CD8-positive, alpha-beta memory T cell (primary cell): ENCODE data around the gene ACTR3C. TPM values are rescaled to one million over a fixed set of nuclear protein-coding genes. Genes with fewer than 3 reads are reported as not detected.

Experiments used
- CTCF ChIA-PET: fragments of 350-600 bp; sonication (Branson Sonifier 250); formaldehyde crosslinking; loops from one replicate; lab custom pipeline; 2021; ENCODE audit warnings: antibody characterized with exemption; lab: Charles Lee
- POLR2A ChIA-PET: fragments of 350-600 bp; sonication (Branson Sonifier 250); formaldehyde crosslinking; loops from one replicate; lab custom pipeline; 2021; ENCODE audit warnings: antibody characterized with exemption; lab: Charles Lee
- DNase-seq, 5 donors: peaks; one replicate each; pipeline versions ENCODE4 v3.0.0 to v3.0.0-alpha.2; 2020 to 2022; ENCODE audit warnings: mixed read lengths in 1 of 5
- H3K27ac ChIP-seq: one replicate; pipeline ENCODE4 v1.7.0; 2013; ENCODE audit warnings: low read depth, mild to moderate bottlenecking, low read length, moderate library complexity
- H3K27me3 ChIP-seq: 2 replicates; pipeline ENCODE4 v1.7.0; 2013; ENCODE audit warnings: low read length, mild to moderate bottlenecking; ENCODE audit not compliant: insufficient read depth, poor library complexity, severe bottlenecking
- H3K36me3 ChIP-seq: 2 replicates; pipeline ENCODE4 v1.7.0; 2013; ENCODE audit warnings: mild to moderate bottlenecking, low read length, moderate library complexity; ENCODE audit not compliant: insufficient read depth
- H3K4me1 ChIP-seq: 2 replicates; pipeline ENCODE4 v1.7.0; 2013; ENCODE audit warnings: mild to moderate bottlenecking, low read length, moderate library complexity; ENCODE audit not compliant: insufficient read depth
- H3K4me3 ChIP-seq: 2 replicates; pipeline ENCODE4 v1.7.0; 2013; ENCODE audit warnings: mild to moderate bottlenecking, low read length
- H3K9me3 ChIP-seq: 2 replicates; pipeline ENCODE4 v1.7.0; 2013; ENCODE audit warnings: mild to moderate bottlenecking, low read length
- H3K27ac Mint-ChIP-seq, 8 donors: one replicate each; pipeline ENCODE4 v1.8.0; 2020 to 2021; ENCODE audit warnings: mixed read lengths in 8 of 8, mild to moderate bottlenecking in 6 of 8, inconsistent platforms in 3 of 8, moderate library complexity in 3 of 8
- H3K27me3 Mint-ChIP-seq, 2 donors: one replicate each; pipeline ENCODE4 v1.8.0; 2020 to 2021; ENCODE audit warnings: mixed read lengths in 2 of 2, mild to moderate bottlenecking in 1 of 2, moderate library complexity in 1 of 2
- H3K36me3 Mint-ChIP-seq, 3 donors: one replicate each; pipeline ENCODE4 v1.8.0; 2020 to 2021; ENCODE audit warnings: mixed read lengths in 3 of 3, inconsistent platforms in 1 of 3, mild to moderate bottlenecking in 1 of 3
- H3K4me1 Mint-ChIP-seq, 3 donors: one replicate each; pipeline ENCODE4 v1.8.0; 2020 to 2021; ENCODE audit warnings: mixed read lengths in 3 of 3, inconsistent platforms in 1 of 3, mild to moderate bottlenecking in 1 of 3
- H3K4me3 Mint-ChIP-seq, 7 donors: one replicate each; pipeline ENCODE4 v1.8.0; 2020 to 2021; ENCODE audit warnings: mixed read lengths in 7 of 7, mild to moderate bottlenecking in 6 of 7, moderate library complexity in 4 of 7, inconsistent platforms in 2 of 7
- H3K9me3 Mint-ChIP-seq, 5 donors: one replicate each; pipeline ENCODE4 v1.8.0; 2020 to 2022; ENCODE audit warnings: mixed read lengths in 5 of 5, mild to moderate bottlenecking in 3 of 5, moderate library complexity in 2 of 5, inconsistent platforms in 1 of 5
- polyA plus RNA-seq: library from polyadenylated mRNA; unstranded; fragments of 300-500 nt; fragmentation: Illumina TruSeq; gene quantifications from one replicate; pipeline ENCODE4 v1.2.3, GENCODE V29; 2021
- total RNA-seq, 2 experiments: library from RNA; stranded (reverse); gene quantifications; one replicate each; pipeline ENCODE4 v1.2.3, GENCODE V29; 2021

The ACTR3C gene
- total and polyA plus RNA-seq, 3 experiments from 2014 or later: 4.5 to 6.6 (median 4.7) TPM

DNA sequence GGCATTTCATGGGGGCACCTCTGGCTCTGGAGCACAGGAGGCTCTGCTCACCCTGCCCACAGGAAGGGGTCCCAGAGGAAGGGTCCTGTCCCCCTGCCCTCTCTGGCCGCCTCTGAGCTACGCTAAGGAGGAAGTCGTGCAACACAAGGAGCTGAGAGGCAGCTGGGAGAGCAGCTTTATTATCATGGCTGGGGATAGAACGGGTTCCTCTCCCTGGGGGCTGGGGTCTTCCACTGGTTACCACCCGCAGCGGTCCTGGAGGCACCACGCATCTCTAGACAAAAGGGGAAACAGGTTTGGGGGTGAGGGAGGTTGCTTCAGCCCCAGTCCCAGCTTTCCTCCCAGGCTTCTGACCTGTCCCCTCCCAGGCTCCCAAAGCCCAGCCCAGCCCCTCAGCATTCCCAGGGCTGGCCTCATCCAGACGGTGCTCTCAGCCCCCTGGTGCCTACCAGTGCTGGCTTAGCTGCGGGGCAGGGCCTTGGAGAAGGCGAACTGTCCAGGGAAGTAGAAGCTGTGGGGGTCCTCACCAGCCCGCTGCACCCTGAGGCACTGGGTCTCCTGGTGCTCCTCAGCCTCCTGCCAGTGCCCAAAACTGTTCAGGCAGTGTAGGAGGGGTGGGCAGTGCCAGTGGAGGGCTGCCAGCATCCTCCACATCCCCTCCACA lies 15.0 kb upstream of the ACTR3C start:
- peaks cover under 1 to 16% (median 3%) of the 10 kb centered on the region in 3 donors for H3K36me3 Mint-ChIP-seq
- H3K4me3 ChIP-seq: no peak overlapping the region

DNA sequence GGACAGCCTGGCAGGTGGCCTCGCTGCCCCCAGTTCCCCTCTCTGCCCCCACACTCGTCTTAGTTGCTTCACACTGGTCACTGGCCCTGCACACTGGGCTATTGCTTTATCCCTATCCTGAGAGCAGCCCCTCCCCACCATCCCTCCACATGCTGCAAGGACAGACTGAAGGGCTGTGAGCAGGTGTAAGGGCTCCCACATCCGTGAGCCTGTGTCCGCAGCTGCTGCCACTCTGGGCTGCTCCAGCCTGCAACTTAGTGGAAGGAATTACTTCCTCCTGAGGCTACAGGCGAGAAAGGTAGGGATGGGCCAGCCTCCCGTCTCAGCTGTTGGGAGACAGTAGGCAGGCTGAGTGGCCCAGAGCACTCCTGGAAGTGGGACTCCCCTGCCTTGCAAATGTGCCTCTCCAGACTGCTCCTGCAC lies 14.3 kb upstream of the ACTR3C start:
- CTCF ChIA-PET: interaction anchor here (1.6 kb wide), 1 partner anchor 16 kb away, joined by 4 read pairs; no protein-coding TSS in a partner anchor
- no peaks in the 10 kb centered on the region for H3K9me3 Mint-ChIP-seq
- Histone ChIP-seq H3K27ac (no peak overlapping the region), H3K4me3 (no peak overlapping the region), H3K27me3 (peaks cover 3% of the 10 kb centered on the region), H3K9me3 (no peaks in the 10 kb centered on the region), H3K36me3 (no peaks in the 10 kb centered on the region), H3K4me1 (peaks cover 4% of the 10 kb centered on the region)
- no peak overlapping the region for H3K4me3 Mint-ChIP-seq
- peaks cover 0 to 20% (median 5%) of the 10 kb centered on the region in 3 donors for H3K4me1 Mint-ChIP-seq
- peak overlapping the region in 1 of 8 donors; percentile 43 for H3K27ac Mint-ChIP-seq
- peaks cover 19 to 22% of the 10 kb centered on the region in 2 donors for H3K27me3 Mint-ChIP-seq
- no peak for DNase-seq
- H3K36me3 Mint-ChIP-seq: peaks cover 0 to 16% (median 3%) of the 10 kb centered on the region in 3 donors
- POLR2A ChIA-PET: no interaction called here

More for the DNA sequence above, 15.0 kb upstream of the ACTR3C start:
- H3K4me1 Mint-ChIP-seq: peaks cover 0 to 20% (median 5%) of the 10 kb centered on the region in 3 donors
- H3K27ac ChIP-seq: no peak overlapping the region
- peaks cover 3% of the 10 kb centered on the region for H3K27me3 ChIP-seq
- no peak overlapping the region for H3K4me3 Mint-ChIP-seq
- ChIA-PET POLR2A (no interaction called here), CTCF (no interaction called here)
- no peaks in the 10 kb centered on the region for H3K9me3 ChIP-seq
- peaks cover 4% of the 10 kb centered on the region for H3K4me1 ChIP-seq
- DNase-seq: no peak
- H3K27me3 Mint-ChIP-seq: peaks cover 25% of the 10 kb centered on the region in 2 donors
- H3K9me3 Mint-ChIP-seq: peaks cover 0 to 2% (median 0%) of the 10 kb centered on the region in 5 donors
- H3K27ac Mint-ChIP-seq: peak overlapping the region in 1 of 8 donors; percentile 43
- no peaks in the 10 kb centered on the region for H3K36me3 ChIP-seq

- ChIA-PET POLR2A (no interaction called here), CTCF (interaction anchor here (1.6 kb wide), 1 partner anchor 16 kb away, joined by 4 read pairs; no protein-coding TSS in a partner anchor)
- no peaks in the 10 kb centered on the region for H3K9me3 Mint-ChIP-seq
- no peaks in the 10 kb centered on the region for H3K36me3 ChIP-seq
- H3K27ac Mint-ChIP-seq: no peak overlapping the region
- peaks cover 0 to 19% (median 5%) of the 10 kb centered on the region in 3 donors for H3K4me1 Mint-ChIP-seq
- H3K4me3 Mint-ChIP-seq: no peak overlapping the region
- no peak overlapping the region for H3K4me3 ChIP-seq
- H3K27me3 ChIP-seq: peaks cover 3% of the 10 kb centered on the region
- no peaks in the 10 kb centered on the region for H3K9me3 ChIP-seq
- peaks cover 4% of the 10 kb centered on the region for H3K4me1 ChIP-seq
- H3K36me3 Mint-ChIP-seq: peaks cover 0 to 16% (median 3%) of the 10 kb centered on the region in 3 donors
- H3K27ac ChIP-seq: no peak overlapping the region
- peaks cover 14 to 17% of the 10 kb centered on the region in 2 donors for H3K27me3 Mint-ChIP-seq
- no peak for DNase-seq
Measured at GRCh38 chr7:150337179-150337578, 13.8 kb upstream of the ACTR3C start.

DNA sequence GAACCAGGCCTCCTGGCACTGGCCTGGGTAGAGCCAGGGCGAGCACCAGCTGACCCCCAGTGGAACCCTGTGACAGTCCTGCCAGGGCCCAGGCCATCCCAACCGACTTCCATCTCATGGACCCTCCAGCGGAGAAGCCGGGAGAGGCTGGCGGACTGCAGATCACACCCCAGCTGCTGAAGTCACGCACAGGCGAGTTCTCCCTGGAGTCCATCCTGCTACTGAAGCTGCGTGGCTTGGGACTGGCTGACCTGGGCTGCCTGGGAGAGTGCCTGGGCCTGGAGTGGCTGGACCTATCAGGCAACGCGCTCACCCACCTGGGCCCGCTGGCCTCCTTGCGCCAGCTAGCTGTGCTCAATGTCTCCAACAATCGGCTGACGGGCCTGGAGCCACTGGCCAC lies 13.4 kb upstream of the ACTR3C start:
- H3K4me1 ChIP-seq: peaks cover 4% of the 10 kb centered on the region
- peaks cover 3% of the 10 kb centered on the region for H3K27me3 ChIP-seq
- Mint-ChIP-seq H3K9me3 (no peaks in the 10 kb centered on the region), H3K36me3 (peaks cover 0 to 16% (median 3%) of the 10 kb centered on the region in 3 donors), H3K4me1 (peaks cover 0 to 15% (median 2%) of the 10 kb centered on the region in 3 donors), H3K27ac (no peak overlapping the region), H3K27me3 (peaks cover 10 to 13% of the 10 kb centered on the region in 2 donors), H3K4me3 (peak overlapping the region in 1 of 7 donors; percentile 61)
- CTCF ChIA-PET: interaction anchor here (1.6 kb wide), 1 partner anchor 16 kb away, joined by 4 read pairs; no protein-coding TSS in a partner anchor
- H3K36me3 ChIP-seq: no peaks in the 10 kb centered on the region
- no peak overlapping the region for H3K4me3 ChIP-seq
- no peak overlapping the region for H3K27ac ChIP-seq
- POLR2A ChIA-PET: no interaction called here
- DNase-seq: no peak
- H3K9me3 ChIP-seq: no peaks in the 10 kb centered on the region

DNA sequence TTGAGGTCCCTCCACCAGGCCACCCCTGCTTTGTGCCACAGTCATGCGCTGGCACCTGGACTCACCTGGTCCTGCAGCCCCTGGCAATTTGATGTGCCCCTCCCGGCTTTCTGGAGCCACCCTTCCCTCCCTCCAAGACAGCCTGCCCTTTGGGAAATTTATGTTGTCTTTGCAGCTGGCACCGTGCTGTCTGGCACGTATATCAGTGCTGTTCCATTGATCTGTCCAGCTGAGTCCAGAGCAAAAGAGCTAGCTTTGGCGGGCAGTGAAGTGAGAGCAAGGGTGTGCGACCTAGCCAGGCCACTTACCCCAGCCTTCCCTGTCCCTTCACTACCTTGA lies 12.4 kb upstream of the ACTR3C start:
- ChIA-PET CTCF (interaction anchor here (1.0 kb wide), 1 partner anchor 593 kb away, joined by 3 read pairs; no protein-coding TSS in a partner anchor), POLR2A (no interaction called here)
- no peak overlapping the region for H3K4me3 Mint-ChIP-seq
- peaks cover 7 to 9% of the 10 kb centered on the region in 2 donors for H3K27me3 Mint-ChIP-seq
- peaks cover 0 to 11% (median 1%) of the 10 kb centered on the region in 3 donors for H3K4me1 Mint-ChIP-seq
- peaks cover 0 to 24% (median 5%) of the 10 kb centered on the region in 3 donors for H3K36me3 Mint-ChIP-seq
- Histone ChIP-seq H3K36me3 (no peaks in the 10 kb centered on the region), H3K4me1 (peaks cover 4% of the 10 kb centered on the region), H3K4me3 (no peak overlapping the region), H3K9me3 (no peaks in the 10 kb centered on the region), H3K27me3 (peaks cover 3% of the 10 kb centered on the region), H3K27ac (no peak overlapping the region)
- H3K27ac Mint-ChIP-seq: peak overlapping the region in 1 of 8 donors; percentile 27
- no peak for DNase-seq
- no peaks in the 10 kb centered on the region for H3K9me3 Mint-ChIP-seq

DNA sequence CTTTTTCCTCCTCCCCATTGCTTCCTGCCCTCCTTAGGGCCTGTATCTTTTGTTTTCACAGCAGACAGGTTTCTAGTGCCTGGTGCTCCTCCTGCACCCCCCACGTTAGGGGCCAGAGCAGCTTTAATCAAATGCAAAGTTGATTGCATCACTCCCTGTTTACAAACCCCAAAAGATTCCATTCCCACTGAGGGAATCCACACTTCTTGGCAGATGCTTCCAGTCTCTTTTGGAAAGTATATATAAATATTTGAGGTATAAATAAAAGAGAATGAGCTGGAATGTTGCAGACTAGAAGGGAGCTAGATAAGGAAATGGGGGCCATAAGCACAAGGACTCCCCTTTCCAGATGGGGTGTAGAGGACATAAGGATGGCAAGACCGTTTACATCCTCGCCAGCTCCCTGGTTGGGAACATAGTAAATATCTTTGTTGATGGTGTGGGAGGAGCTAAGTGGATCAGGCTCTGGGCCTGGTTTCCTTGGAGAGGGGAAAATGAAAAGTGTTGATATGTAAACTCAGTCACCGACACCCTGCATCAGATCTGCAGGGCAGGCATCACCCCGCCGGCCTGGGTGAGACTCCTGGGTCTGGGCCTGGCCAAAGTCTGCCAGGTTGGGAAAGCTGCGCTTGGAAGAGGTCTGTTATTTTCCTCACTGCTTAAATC lies 11.9 kb upstream of the ACTR3C start:
- no peaks in the 10 kb centered on the region for H3K9me3 Mint-ChIP-seq
- H3K27ac Mint-ChIP-seq: peak overlapping the region in 1 of 8 donors; percentile 27
- H3K27me3 Mint-ChIP-seq: peaks cover 5 to 7% of the 10 kb centered on the region in 2 donors
- peaks cover 2% of the 10 kb centered on the region for H3K27me3 ChIP-seq
- H3K4me1 Mint-ChIP-seq: peaks cover 0 to 7% (median 0%) of the 10 kb centered on the region in 3 donors
- H3K4me3 ChIP-seq: no peak overlapping the region
- H3K4me1 ChIP-seq: peaks cover 3% of the 10 kb centered on the region
- H3K36me3 Mint-ChIP-seq: peaks cover 0 to 25% (median 5%) of the 10 kb centered on the region in 3 donors
- no peaks in the 10 kb centered on the region for H3K9me3 ChIP-seq
- DNase-seq: no peak
- no peak overlapping the region for H3K4me3 Mint-ChIP-seq
- ChIA-PET CTCF (interaction anchor here (1.0 kb wide), 1 partner anchor 594 kb away, joined by 3 read pairs; no protein-coding TSS in a partner anchor), POLR2A (no interaction called here)
- peaks cover 3% of the 10 kb centered on the region for H3K36me3 ChIP-seq
- no peak overlapping the region for H3K27ac ChIP-seq

DNA sequence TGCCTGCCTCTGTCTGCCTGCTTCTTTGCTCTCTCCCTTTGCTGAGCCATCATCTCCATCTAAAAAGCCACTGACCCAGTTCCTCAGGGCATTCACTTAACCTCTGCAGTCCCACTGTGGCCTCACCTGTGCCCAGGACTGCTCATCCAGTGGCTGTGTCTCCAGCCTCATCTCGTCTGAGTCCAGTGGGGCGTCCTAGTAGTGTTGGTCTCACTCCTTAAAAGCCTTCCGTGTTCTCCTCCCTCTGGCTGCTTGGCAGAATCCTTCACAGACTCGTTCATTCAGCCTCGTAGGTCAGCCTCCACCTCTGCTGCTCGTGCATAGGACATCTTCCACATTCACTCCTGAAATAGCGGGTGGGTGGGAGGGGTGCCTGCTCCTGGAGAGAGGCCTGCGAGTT lies 10.8 kb upstream of the ACTR3C start:
- POLR2A ChIA-PET: no interaction called here
- H3K36me3 Mint-ChIP-seq: peaks cover 0 to 31% (median 6%) of the 10 kb centered on the region in 3 donors
- no peaks in the 10 kb centered on the region for H3K4me1 ChIP-seq
- H3K27me3 Mint-ChIP-seq: peaks cover 0 to under 1% of the 10 kb centered on the region in 2 donors
- no peak overlapping the region for H3K27ac ChIP-seq
- no peaks in the 10 kb centered on the region for H3K9me3 Mint-ChIP-seq
- no peak for DNase-seq
- CTCF ChIA-PET: no interaction called here
- peaks cover 0 to under 1% (median 0%) of the 10 kb centered on the region in 3 donors for H3K4me1 Mint-ChIP-seq
- no peaks in the 10 kb centered on the region for H3K9me3 ChIP-seq
- peak overlapping the region in 3 of 8 donors; percentile 61 to 70 (median 63) for H3K27ac Mint-ChIP-seq
- no peaks in the 10 kb centered on the region for H3K27me3 ChIP-seq
- H3K4me3 Mint-ChIP-seq: no peak overlapping the region
- peaks cover 3% of the 10 kb centered on the region for H3K36me3 ChIP-seq
- H3K4me3 ChIP-seq: no peak overlapping the region

GRCh38 chr7:150333659-150334058 lies 10.3 kb upstream of the ACTR3C start:
- Histone ChIP-seq H3K4me3 (no peak overlapping the region), H3K27ac (no peak overlapping the region), H3K4me1 (no peaks in the 10 kb centered on the region), H3K9me3 (no peaks in the 10 kb centered on the region), H3K36me3 (peaks cover 3% of the 10 kb centered on the region), H3K27me3 (no peaks in the 10 kb centered on the region)
- H3K9me3 Mint-ChIP-seq: no peaks in the 10 kb centered on the region
- ChIA-PET CTCF (no interaction called here), POLR2A (no interaction called here)
- peaks cover 0 to 5% (median 0%) of the 10 kb centered on the region in 3 donors for H3K4me1 Mint-ChIP-seq
- H3K27ac Mint-ChIP-seq: no peak overlapping the region
- no peaks in the 10 kb centered on the region for H3K27me3 Mint-ChIP-seq
- H3K36me3 Mint-ChIP-seq: peaks cover 0 to 36% (median 9%) of the 10 kb centered on the region in 3 donors
- H3K4me3 Mint-ChIP-seq: no peak overlapping the region
- no peak for DNase-seq
